GM21737 (cell line): ENCODE data around the gene RSPH3.

Experiments
- ATAC-seq: cut with Tn5 transposase; IDR thresholded peaks from one replicate; pipeline ENCODE4 v1.9.1; 2021; ENCODE audit warnings: mild to moderate bottlenecking, moderate library complexity; ENCODE audit not compliant: unreplicated experiment

RSPH3 gene

GRCh38 chr6:158938811-158939254, 61.2 kb downstream of the RSPH3 start:
- no peak for ATAC-seq

- no peak for ATAC-seq
These were observed 61.8 kb downstream of the RSPH3 start for GRCh38 chr6:158938220-158938619.

DNA sequence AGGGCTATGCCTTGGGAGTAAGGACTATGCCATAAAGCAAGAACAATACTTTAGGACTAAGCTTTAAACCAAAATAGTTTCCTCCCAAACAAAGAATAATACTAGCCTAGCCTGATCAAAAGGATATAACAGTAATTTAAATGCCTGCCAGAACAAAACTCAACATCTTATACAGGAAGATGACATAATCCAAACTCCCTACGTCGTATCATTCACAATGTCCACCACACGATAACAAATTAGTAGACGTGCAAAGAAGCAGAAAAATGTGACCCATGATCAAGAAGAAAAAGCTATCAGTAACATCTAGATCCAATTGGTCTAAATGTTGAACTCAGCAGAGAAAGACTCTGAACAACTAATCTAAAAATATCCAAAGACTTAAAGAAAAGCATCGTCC, 65.8 kb downstream of the RSPH3 start:
- no peak for ATAC-seq

DNA sequence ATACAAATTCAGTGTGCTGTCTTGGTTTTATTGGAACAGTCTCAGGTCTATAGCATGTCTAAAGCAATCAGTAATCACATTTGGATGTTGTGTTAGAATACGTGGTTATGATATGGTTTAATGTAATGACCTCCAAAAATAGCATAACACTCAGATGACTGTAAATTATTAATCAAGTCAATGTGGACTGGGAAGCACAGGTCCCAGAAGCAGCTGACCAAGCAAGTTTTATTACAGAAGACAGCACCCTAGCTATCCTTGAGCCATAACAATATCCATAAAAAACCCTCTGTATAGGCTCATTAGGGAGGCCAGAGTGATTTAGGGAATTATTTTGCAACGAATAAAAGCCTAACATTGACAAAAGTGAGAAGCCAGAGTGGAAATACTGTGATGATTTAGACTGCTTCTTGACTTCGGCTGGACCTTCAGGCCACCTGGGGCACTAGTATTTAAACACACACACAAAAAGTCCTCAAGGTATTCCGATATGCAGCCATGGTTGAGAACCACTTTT, 66.9 kb downstream of the RSPH3 start:
- ATAC-seq: no peak

DNA sequence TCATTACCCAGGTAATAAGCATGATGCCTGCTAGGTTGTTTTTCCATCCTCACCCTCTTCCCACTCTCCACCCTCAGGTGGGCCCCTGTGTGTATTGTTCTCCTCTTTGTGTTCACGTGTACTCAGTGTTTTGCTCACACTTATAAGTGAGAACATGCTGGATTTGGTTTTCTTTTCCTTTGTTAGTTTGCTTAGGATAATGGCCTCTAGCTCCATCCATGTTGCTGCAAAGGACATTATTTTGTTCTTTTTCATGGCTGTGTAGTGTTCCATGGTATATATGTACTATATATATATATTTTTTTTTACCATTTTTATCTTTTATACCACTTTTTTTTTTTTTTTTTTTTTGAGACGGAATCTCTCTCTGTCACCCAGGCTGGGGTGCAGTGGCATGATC, 71.9 kb downstream of the RSPH3 start:
- no peak for ATAC-seq

GRCh38 chr6:158926414-158926813, 73.6 kb downstream of the RSPH3 start:
- no peak for ATAC-seq

- no peak for ATAC-seq
These were observed 75.2 kb downstream of the RSPH3 start for GRCh38 chr6:158924499-158925455.

GRCh38 chr6:158923805-158924498, 76.0 kb downstream of the RSPH3 start:
- ATAC-seq: no peak
